GM21423 (cell line): ENCODE measurements around the gene AGFG1.
"Not testable (repeated sequence)": the region's sequence is repeated elsewhere in the genome, so short reads cannot be mapped to it uniquely, and the experiment has no call there.

Experiments
- ATAC-seq: cut with Tn5 transposase; IDR thresholded peaks from one replicate; pipeline ENCODE4 v1.9.1; 2021; ENCODE audit warnings: mild to moderate bottlenecking, moderate library complexity; ENCODE audit not compliant: unreplicated experiment

Gene AGFG1

DNA sequence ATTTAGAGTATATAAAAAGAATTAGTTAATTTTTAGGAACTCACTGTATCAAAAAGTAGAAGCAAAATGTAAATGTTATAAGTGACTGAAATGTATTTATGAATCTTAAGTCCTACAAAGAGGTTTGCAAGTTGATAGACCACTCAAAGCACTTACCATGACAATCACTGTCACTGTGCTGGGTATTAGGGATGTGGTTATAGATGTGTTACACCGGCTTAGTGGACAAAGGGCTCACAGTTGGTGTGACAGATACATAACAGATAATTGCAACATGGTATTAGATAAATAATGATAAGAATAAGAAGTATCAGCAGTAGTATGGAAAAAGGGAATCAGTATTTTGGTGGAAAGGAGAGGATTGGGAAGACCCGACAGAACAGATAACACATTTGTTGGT, 21.6 kb downstream of the AGFG1 start:
- no peak for ATAC-seq

DNA sequence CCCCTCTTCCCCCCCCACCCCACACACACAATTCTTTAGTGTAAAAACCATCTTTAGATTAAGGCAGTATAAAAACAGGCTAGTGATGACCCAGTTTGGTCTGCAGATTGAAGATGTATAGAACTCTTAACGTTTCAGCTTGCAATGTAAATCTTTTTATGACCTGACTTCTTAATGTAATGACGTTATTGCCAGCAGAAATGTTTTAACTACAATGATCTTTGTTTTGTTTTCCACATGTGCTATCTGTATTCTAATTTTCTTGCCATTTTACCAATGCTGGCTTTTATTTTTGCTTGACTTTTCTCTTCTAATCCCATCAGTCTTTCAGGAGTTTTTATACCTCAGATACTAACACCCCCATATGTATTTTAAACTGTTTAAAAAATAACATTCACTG, 25.2 kb downstream of the AGFG1 start:
- ATAC-seq = no peak

DNA sequence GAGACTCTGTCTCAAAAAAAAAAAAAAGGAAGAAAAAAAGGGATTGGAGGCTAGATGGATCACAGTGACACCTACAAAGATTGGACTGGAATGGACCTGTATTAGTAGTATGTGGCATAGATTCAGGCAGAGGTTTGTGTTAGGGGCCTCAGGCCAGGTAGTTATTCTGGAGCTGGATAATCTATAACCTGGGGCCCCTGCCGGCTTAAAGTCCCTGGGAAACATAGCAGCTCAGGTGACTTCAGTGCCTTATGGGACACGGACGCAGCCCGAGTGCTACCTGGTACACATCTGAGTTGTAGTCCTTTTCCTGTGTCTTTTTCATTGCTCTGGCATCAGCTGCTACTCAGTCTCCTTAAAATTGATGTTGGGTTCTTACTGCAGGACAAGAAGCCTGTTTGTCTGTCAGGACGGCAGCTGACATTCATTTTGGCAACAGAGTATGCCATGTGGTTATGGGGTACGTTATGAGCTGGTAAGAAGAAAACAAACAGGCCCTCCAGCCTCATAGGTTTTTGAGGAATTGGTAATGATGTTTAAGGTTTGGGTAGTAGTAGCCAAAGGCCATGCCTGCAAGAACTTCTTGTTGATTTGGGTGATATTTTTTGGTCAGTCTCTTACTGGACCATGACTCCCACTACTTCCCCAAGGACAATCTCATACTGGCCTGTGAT, 27.8 kb downstream of the AGFG1 start:
- ATAC-seq = no peak

DNA sequence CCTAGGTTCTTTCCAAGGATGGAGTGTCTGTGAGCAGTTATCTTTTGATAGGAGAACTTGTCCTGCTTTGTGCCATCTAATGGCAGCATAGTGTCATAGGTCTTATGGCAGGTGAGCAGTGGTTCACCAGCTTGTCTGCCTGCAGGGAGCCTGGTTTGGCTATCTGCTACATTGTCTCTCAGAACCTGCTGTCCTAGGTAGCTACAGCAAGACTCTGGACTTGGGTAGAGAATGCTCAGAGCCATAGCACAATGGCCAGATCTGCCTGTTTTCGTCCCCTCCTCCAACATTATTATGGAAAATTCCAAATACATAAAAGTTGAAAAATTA, 28.3 kb downstream of the AGFG1 start:
- no peak for ATAC-seq

DNA sequence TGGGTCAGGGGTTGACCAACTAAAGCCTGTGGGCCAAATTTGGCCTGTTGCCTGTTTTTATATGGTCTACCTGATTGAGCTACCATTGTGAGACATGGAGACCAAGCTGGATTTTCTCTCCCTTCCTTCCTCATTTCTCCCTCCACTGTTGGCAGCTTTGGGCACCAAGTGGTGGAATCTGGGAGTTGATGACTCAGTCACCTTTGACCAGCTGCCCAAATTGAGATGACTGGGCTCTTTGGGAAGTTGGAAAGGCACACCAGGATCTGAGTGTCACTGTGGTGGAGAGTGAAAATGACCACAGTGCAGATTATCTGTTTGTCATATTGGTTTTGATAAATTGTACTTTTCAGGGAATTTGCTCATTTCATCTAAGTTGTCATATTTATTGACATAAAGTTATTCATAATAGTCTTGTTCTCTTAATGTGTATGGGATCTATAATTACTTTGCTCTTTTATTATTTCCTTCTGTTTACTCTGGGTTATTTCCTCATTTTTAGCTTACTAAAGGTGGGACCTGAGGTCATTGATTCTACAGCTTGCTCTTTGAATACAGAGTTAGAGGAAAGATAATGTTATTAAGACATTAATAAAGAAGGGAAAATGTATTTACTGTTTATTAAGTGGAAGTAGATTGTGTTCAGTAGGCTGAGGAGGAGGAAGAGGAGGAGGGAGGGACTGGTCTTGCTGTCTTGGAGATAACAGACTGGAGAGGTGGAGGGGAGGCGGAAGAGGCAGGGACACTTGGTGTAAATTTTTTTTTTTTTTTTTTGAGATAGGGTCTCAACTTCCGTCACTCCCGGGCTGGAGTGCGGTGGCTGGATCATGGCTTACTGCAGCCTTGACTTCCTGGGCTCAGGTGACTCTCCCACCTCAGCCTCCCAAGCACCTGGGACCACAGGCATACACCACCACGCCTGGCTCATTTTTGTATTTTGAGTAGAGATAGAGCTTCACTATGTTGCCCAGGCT, 31.8 kb downstream of the AGFG1 start:
- ATAC-seq = no peak

DNA sequence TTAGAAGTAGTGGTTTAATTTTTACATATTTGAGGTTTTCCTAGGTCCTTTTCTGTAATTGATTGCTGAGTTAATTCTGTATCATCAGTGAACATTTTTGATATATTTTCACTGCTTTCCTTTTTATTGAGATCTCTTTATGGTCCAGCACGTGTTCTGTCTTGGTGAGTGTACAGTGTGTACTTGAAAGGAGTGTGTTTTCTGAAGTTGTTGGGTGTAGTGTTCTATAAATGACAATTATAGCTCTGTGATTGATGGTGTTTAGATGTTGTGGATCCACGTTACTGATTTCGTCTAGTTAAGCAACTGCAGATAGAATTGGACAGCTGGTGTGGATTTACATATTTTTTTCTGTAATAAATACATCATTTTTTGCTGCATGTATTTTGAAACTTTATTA, 32.7 kb downstream of the AGFG1 start:
- no peak for ATAC-seq

DNA sequence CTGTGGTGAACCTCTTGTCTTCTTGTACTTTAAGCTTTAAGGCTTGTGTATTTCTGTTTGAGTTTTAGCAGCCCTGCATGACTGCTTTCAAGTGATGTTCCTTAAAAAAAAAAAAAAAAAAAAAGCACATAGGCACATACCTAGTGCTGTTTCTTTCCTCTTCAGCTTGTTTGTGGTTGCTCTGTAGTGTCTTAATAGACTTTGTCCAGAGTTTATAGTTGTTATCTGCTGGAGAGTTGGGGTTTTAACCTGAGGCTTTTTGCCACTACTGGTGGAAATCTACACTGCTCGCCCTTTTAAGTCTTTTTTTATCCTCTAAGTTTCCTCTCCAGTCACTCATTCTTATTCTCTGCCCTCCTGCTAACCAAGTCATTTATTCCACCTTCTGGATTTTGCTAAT, 34.5 kb downstream of the AGFG1 start:
- no peak for ATAC-seq

DNA sequence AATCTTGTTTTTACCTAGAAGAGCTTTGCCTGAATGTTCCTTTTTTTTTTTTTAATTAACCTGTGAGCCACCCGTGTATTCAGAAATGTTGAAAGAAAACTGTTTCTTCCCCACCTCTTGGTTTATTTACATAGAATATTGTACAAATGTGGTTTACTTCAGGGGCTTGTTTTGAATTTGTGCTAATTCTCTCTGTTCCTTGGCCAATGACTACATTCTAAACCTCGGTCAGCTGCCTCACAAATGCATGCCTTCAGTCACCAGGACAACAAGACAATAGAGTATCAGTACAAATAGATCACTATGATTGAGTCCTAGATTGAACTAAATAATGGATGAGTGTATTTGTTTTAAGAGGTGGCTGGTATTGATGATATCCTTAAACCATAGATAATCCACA, 36.0 kb downstream of the AGFG1 start:
- peak; percentile 36 for ATAC-seq

DNA sequence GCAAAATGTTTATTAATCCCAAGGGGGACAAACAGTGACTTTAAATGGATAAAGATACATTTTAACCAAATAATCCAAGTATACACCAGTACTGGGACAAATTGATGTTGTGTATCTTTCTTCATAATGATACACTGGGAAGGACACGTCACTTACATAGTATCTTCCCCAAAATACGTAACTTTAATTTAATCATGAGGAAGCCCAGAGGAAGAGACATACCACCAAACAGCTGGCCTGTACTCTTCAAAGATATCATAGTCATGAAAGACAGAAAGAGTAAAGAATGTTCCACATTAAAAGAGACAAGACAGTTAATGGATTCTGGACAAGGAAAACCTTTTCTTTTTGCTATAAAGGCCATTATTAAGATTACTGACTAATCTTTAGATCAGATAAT, 37.1 kb downstream of the AGFG1 start:
- ATAC-seq = no peak

DNA sequence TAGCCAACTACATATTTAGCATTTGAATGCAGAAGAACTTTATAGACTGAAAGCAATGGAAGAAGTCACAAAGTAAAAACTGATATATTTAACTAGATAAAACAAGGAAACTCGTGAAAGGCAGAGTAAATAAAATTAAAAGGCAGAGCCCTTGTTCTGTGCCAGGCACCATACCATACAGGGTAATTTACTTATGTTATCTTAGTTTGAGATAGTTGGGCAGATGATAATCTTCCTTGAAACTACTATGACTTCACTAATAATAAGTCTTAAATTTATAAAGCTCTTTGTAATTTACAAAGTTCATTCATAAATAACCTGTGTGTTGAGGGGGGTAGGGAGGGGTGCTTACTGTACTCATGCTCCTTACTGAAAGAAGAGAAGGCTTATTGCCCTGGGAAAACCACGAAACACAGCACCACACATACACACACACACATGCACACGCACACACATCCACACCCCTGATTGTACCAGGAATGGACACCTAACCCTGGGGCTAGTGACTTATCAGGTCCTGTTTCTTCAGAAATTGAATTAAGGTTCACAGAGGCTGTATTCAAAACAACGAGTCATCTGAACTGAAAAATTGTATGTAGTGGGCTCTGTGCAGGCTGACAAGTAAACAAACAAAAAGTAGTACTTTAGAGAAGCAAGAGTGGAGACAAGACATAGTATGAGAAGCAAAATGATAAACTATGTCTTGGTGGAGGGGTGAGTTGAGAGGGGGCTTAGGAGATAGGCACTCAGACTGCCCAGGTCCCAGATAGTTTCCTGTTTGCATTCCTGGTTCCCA, 38.1 kb downstream of the AGFG1 start:
- no peak for ATAC-seq

DNA sequence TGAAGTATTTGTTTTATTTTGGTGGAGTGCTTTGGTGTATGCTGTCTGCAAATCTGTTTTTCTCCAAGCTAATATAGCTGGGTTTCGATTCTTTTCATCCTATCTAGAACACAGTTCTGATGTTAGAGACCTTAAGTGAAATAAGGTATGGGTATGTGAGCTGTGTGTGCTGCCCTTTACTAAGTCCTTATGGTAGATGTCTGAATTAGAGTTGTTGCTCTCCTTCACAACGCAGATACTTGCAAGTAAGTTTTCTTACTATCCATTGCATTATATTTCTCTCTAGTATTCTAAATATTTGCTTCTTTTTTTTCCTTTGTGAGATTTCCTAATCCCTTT, 38.6 kb downstream of the AGFG1 start:
- no peak for ATAC-seq

DNA sequence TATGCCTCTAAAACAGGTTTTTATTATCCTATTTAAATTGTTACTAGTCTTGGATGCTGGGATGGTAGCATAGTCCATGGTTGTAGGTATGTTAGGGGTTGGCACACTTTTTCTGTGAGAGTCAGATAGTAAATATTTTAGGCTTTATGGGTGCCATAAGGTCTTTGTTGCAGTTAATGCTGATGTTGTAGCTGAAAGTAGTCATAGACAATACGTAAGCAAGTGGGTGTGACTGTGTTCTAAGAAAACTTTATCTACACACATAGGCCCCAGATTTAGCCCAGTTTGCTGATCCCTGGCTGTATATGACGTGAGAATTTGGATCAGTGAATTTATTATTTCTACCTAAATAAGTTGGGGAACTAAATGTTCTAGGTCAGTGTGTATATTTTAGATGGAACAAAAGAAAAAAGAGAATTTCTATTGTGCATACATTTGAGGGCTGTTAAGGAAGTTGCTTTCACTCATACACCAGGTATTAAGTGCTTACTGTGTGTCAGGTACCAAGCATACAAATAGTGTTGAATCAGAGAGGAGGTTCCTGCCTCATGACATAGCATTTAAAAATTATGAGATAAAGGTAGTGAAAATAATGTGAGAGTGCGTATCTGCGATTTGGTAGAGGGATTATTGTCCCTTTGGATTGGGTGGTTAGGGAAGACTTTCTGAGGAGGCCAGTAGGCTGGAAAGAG, 39.4 kb downstream of the AGFG1 start:
- ATAC-seq = no peak

DNA sequence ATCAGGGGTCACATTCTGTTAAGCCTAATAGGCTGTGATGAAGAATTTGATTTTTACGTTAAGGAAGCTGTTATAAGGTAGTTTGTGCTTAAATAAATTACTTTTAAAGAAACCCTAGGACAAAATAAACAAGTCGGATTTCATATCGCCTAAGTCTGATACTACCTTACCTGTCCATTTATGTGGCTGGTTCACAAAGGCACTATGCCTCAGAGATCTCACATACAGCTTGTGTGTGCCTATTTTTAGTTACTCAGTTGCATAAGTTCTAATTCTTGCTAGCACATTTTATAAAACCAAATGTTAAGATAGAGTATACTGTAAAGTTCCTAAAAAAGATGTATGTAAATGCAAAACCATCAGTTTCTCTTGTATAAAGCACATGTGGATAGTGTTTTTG, 40.0 kb downstream of the AGFG1 start:
- no peak for ATAC-seq

DNA sequence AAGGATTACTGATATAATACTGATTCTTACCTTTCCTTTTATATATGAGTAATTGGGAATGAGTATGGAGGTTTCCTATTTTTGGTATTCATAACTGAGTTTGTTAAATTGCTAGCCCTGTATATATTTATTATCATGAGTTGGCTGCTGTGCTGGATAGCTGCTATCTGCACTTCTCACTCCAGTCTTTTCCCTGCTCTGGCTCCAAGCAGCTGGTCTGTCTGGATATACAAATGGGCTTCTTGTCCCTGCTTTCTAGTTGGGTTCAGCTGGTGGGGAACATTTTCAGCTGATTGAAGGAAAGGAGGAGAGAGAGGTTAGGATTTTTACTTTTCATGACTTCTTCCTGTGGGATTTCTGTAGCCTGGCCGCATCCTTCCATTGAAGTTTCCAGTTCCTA, 41.2 kb downstream of the AGFG1 start:
- no peak for ATAC-seq

DNA sequence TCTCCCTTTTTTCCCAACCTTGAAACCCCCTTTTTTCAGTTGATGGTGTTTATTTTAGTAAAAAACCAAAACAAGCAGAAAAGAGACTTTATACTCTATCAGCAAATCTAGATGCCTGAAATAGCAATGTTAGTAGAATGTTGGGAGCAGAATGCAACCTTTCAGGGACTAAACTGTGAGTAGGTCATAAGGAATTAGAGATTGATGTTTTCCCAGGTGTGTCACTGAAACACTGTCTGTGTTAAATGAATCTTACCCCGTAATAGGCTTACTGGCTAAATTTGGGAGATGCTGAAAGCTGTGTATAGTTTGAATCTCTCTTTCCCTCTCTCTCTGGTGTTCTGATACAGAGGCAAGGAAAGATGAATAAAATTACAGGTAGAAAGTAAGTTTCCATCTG, 43.8 kb downstream of the AGFG1 start:
- ATAC-seq = no peak

DNA sequence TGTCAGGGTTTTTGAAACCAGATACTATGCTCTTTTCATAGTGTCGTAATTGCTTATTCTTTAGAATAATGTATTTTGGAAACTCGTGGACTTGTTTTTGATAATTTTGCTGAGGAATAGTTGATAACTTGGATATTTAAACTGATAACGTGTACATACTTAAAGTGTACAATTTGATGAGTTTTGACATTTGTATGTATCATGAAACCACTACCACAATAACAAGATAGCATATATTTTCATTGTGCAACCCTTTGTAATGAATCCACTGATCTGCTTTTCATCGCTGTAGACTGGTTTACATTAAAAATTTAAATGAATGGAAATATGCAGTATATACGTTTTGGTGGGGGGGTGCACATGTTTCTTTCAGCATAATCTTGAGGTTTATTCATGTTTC, 45.8 kb downstream of the AGFG1 start:
- ATAC-seq = no peak

DNA sequence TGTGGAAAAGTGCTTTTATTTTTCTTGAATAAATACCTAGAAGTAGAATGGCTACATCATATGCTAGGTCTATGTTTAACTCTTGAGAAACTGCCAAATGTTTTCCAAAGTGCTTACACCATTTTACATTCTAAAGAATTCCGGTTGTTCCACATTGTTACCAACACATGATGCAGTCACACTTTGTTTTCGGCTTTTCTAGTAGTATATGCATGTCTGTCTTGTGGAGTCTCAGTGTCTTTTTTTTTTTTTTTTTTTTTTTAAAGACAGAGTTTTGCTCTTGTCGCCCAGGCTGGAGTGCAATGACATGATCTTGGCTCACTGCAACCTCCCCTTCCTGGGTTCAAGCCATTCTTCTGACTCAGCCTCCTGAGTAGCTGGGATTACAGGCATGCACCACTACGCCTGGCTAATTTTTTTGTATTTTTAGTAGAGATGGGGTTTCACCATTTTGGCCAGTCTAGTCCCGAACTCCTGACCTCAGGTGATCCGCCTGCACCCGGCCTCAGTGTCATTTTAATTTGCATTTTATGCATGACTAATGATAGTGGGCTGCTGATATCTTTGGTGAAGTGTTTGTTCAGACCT, 46.4 kb downstream of the AGFG1 start:
- not testable (repeated sequence) for ATAC-seq

DNA sequence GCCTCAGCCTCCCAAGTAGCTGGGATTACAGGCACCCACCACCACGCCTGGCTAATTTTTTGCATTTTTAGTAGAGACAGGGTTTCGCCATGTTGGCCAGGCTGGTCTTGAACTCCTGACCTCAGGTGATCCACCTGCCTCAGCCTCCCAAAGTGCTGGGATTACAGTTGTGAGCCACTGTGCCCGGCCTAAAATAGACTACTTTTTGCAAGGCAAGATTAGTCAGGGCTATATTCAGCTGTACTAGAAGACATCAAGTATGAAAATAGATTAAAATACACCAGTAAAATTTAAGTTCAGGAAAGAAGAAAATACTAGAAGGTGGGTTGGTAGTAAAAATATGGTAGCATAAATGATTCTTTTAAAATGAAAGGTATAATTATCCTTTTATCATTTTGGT, 49.2 kb downstream of the AGFG1 start:
- ATAC-seq = not testable (repeated sequence)

DNA sequence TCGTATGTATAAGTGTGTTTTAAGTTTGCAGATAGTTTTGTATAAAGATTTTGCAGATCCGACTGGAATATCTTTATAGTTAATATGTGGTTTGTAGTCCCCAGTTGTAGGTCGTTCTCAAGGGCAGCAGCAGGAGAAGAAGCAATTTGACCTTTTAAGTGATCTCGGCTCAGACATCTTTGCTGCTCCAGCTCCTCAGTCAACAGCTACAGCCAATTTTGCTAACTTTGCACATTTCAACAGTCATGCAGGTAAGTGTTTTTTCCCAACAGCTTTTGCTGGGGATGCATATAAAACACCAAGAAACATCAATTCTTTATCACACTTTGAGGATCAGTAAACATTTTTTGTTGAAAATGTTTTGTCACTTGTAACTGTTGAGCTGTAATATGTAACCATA, 52.7 kb downstream of the AGFG1 start:
- ATAC-seq = no peak

DNA sequence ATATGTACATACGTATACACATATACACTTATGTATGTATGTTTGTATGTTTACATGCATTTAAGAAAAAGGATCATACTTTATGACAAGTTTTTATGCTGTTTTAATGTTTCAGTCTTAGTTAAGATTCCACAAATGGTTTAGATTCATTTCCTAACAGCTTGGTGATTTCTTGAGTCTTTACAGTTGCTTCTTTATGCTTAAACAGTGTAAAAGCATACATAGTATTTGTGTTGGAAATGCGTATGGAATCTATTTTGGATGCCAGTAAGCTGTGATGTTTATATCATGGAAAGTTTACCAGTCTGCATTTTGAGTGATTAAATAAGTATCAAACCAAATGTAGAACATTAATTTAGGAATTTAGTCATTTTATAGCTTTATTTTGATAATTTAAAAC, 55.4 kb downstream of the AGFG1 start:
- ATAC-seq = no peak

DNA sequence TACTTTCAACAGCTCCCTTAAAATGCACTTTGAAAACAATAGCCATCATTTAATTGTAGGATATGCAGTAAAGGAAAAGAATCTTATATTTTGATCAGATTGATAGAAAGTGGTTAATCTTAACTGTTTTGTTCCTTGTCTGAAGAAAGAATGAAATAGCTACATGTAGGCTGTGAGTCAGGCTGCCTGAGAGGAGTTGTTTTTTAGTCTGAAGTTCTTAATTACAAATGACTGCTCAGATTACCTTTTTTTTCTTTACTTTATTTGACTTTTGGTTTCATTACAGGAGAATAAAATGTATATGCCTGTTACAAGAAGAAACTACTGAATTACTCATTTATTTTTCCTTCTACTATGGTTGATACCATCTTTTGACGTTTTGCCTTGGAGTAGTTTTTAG, 56.8 kb downstream of the AGFG1 start:
- no peak for ATAC-seq
